GM12878 (cell line): ENCODE measurements around the gene CETP. TPM values are rescaled to one million over a fixed set of nuclear protein-coding genes. Genes with fewer than 3 reads are reported as not detected.

ENCODE experiments used
- CEBPB ChIP-seq, 2 experiments: fragments of 150-350 bp in 1 of 2; IDR thresholded peaks; 2 replicates each; pipeline ENCODE4 v1.6.1; 2012 to 2014; ENCODE audit warnings: low read depth in 2 of 2, low read length in 2 of 2, borderline replicate concordance in 1 of 2, inconsistent platforms in 1 of 2
- CREM ChIP-seq: IDR thresholded peaks from 2 replicates; pipeline ENCODE4 v1.6.1; 2014; ENCODE audit warnings: antibody characterized with exemption, low read depth
- FOS ChIP-seq: IDR thresholded peaks from 3 replicates; pipeline ENCODE4 v1.6.1; 2011; ENCODE audit warnings: borderline replicate concordance; ENCODE audit not compliant: insufficient read length; ENCODE audit errors: extremely low read depth
- GABPA ChIP-seq: IDR thresholded peaks from 2 replicates; pipeline ENCODE4 v1.6.1; 2014; ENCODE audit warnings: antibody characterized with exemption, low read depth, mild to moderate bottlenecking, inconsistent platforms
- IKZF1 ChIP-seq: fragments of 450-650 bp; conservative IDR thresholded peaks from 2 replicates; pipeline ENCODE4 v1.6.1; 2017; ENCODE audit warnings: antibody characterized with exemption, mild to moderate bottlenecking
- JUNB ChIP-seq: IDR thresholded peaks from 2 replicates; pipeline ENCODE4 v1.6.1; 2016; ENCODE audit warnings: antibody characterized with exemption, mild to moderate bottlenecking
- MEF2A ChIP-seq: IDR thresholded peaks from 2 replicates; pipeline ENCODE4 v1.6.1; 2011; ENCODE audit warnings: low read depth, mild to moderate bottlenecking, low read length, moderate library complexity; ENCODE audit not compliant: insufficient read depth
- MEF2B ChIP-seq: fragments of 450-650 bp; IDR thresholded peaks from 2 replicates; pipeline ENCODE4 v1.6.1; 2018; ENCODE audit warnings: mild to moderate bottlenecking, moderate library complexity; ENCODE audit not compliant: partially characterized antibody, poor library complexity, severe bottlenecking
- NBN ChIP-seq: fragments of 450-650 bp; IDR thresholded peaks from 2 replicates; pipeline ENCODE4 v1.6.1; 2016
- NR2F1 ChIP-seq: fragments of 450-650 bp; conservative IDR thresholded peaks from 2 replicates; pipeline ENCODE4 v1.6.1; 2017; ENCODE audit warnings: mild to moderate bottlenecking
- POU2F2 ChIP-seq: IDR thresholded peaks from 3 replicates; pipeline ENCODE4 v1.6.1; 2011; ENCODE audit warnings: low read depth, mild to moderate bottlenecking, low read length, borderline replicate concordance
- RAD51 ChIP-seq: fragments of 450-650 bp; IDR thresholded peaks from 2 replicates; pipeline ENCODE4 v1.6.1; 2016; ENCODE audit warnings: moderate library complexity, mild to moderate bottlenecking, inconsistent platforms
- SMAD1 ChIP-seq: fragments of 450-650 bp; IDR thresholded peaks from 2 replicates; pipeline ENCODE4 v1.6.1; 2018; ENCODE audit warnings: mild to moderate bottlenecking, low read depth; ENCODE audit not compliant: partially characterized antibody
- STAT1 ChIP-seq: fragments of 450-650 bp; conservative IDR thresholded peaks from 2 replicates; pipeline ENCODE4 v1.6.1; 2014; ENCODE audit warnings: antibody characterized with exemption, mild to moderate bottlenecking
- SUPT20H ChIP-seq: IDR thresholded peaks from 2 replicates; pipeline ENCODE4 v1.6.1; 2011; ENCODE audit warnings: low read depth, mild to moderate bottlenecking, low read length, moderate library complexity, borderline replicate concordance; ENCODE audit not compliant: control insufficient read depth
- ZBTB33 ChIP-seq: fragments of 450-650 bp; IDR thresholded peaks from 2 replicates; pipeline ENCODE4 v1.6.1; 2017; ENCODE audit warnings: mild to moderate bottlenecking
- ZNF592 ChIP-seq: fragments of 450-650 bp; IDR thresholded peaks from 2 replicates; pipeline ENCODE4 v1.6.1; 2017; ENCODE audit warnings: mild to moderate bottlenecking, moderate library complexity
- ZNF687 ChIP-seq: fragments of 450-650 bp; IDR thresholded peaks from 2 replicates; pipeline ENCODE4 v1.6.1; 2017; ENCODE audit warnings: mild to moderate bottlenecking, moderate library complexity
- polyA plus RNA-seq, 11 experiments: library from polyadenylated mRNA; depleted of rRNA in 4 of 11; unstranded in 6 of 11; stranded (reverse) in 5 of 11; fragments of >200 nt; fragmentation: Nextera tagmentation in 4 of 11; fragmentation: Illumina TruSeq in 1 of 11; extraction: Ambion mirVana in 4 of 11; extraction: Trizol in 1 of 11; gene quantifications; 1 replicate in 1 of 11; 2 replicates in 10 of 11; pipeline versions ENCODE4 v1.2.1 to v1.2.3, GENCODE V29; 2011 to 2016; ENCODE audit warnings: inconsistent platforms in 2 of 11, missing spikeins in 2 of 11, low read depth in 1 of 11
- total RNA-seq, 4 experiments: library from RNA; depleted of rRNA in 3 of 4; stranded (reverse); fragments of >200 nt in 3 of 4; fragmentation: Illumina TruSeq in 1 of 4; extraction: Trizol in 1 of 4; gene quantifications; 2 replicates each; pipeline versions ENCODE4 v1.2.1 to v1.2.3, GENCODE V29; 2013 to 2021

CETP gene
- total and polyA plus RNA-seq, 10 of the 15 experiments (the other 5 are each of a cell fraction or from before 2014, with no cell fraction given), result 1.2 to 6.4 (median 2.1) TPM

- TF ChIP-seq MEF2B, result peak; percentile 60
- peak; percentile 67; the same call in 1 of the 2 replicates for TF ChIP-seq ZNF687
- TF ChIP-seq SUPT20H, result no peak
- TF ChIP-seq MEF2A, result 0 out of 2 replicates have a peak, but pooled peaks have one; percentile 53
- TF ChIP-seq ZNF592, result peak; percentile 90
- no peak for TF ChIP-seq CEBPB (IDR thresholded peaks at IDR 0.05; ENCODE audit: borderline replicate concordance in 1 of 2, low read depth in 2 of 2, low read length in 2 of 2)
- TF ChIP-seq POU2F2, result 0 out of 3 replicates have a peak, but pooled peaks have one; percentile 23
- peak; percentile 45; the same call in 1 of the 2 replicates for TF ChIP-seq CREM
- TF ChIP-seq RAD51, result no peak
- TF ChIP-seq FOS, result no peak
- TF ChIP-seq SMAD1, result no peak
- TF ChIP-seq IKZF1, result peak; percentile 63; the same call in 1 of the 2 replicates
- peak; percentile 89 for TF ChIP-seq NR2F1
- no peak for TF ChIP-seq GABPA
- no peak for TF ChIP-seq STAT1
- peak; percentile 19; the same call in 1 of the 2 replicates for TF ChIP-seq ZBTB33
- peak; percentile 73; the same call in 1 of the 2 replicates for TF ChIP-seq NBN
- no peak for TF ChIP-seq JUNB
Observed at GRCh38 chr16:56964243-56965148, 2.7 kb downstream of the CETP start (continued).
